ENCODE results near the gene BBIP1.
A peak's percentile ranks its signal among the peaks of the same experiment; 100 is the strongest.

BBIP1 gene, protein sequence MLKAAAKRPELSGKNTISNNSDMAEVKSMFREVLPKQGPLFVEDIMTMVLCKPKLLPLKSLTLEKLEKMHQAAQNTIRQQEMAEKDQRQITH

DNA sequence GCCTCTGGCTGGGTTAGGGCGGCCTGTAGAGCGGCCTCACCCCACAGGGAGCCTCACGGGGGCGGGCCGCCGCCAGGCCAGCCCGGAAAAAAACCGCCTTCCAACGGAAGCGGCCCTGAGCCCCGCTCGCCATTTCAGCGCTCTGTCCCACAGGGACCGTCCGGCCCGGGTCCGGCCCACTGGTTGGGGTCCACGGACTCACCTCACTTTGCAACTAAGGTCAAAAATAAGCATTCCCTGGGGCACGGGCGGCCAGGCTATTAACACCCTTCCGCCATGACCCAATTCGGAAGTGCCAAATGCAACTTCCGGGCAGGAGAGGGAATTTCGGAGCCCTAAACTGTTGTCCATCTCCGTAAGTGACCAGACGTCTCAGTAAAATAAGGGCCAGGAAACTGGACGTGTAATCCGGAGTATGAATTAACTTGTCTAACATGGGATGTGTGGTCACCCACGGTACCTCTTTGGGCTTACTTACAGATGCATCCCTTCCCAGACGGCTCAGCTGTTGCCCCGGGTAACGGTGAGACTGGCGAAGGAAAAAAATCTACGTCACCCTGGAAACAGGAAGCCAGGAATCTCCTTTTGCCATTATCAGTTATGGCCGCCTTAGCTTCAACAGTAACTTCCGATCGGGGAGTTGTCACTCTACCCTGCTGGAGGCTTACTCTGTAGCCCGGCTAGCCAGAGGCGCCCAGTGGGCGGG is at the start of gene BBIP1:
Gene BBIP1, minus strand, starts transcription at position 538 of the 706 bp plus-strand sequence. CDS start 1,023 bp downstream, outside the sequence.
- DNase-seq = peak; percentile 99

DNA sequence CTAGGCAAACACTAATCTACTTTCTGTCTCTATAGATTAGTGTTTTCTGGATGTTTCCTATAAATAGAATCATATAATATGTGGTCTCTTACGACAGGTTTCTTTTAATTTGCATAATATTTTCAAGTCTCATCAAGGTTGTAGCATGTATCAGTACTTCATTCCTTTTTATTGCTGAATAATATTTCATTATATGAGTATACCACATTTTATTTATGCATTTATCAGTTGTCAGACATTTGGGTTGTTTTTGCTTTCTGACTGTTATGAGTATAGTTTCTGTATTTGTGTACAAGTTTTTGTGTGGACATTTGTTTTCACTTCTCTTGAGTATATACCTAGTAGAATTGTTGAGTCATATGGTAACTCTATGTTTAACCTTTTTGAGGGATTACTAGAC is 48.7 kb upstream of the BBIP1 start:
- DNase-seq = no peak

DNA sequence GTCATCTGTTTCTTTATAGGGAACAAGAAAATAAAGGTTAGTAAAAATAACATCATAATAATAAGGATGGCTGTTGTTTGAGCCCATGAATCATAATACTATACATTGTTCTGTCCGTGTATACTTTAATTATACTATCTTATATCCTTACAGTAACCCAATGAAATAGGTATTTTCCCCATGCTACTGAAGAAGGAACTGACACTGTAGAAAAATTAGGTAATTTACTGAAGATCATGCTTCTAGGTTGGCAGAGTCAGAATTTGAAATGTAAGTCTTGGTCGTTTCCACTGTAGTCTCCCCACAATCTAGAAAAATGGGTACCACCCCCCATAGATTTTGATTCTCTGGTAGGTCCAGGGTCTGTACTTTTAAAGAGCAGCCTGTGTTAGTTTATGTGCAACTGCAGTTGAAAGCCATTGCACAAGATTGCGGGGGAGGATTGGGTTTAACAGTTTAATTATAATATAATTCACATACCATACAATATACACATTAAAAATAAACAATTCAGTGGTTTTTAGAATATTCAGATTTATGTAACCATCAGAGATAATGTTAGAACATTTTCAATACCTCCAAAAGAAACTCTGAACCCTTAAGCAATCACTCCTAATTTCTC is 48.1 kb upstream of the BBIP1 start:
- DNase-seq = no peak

DNA sequence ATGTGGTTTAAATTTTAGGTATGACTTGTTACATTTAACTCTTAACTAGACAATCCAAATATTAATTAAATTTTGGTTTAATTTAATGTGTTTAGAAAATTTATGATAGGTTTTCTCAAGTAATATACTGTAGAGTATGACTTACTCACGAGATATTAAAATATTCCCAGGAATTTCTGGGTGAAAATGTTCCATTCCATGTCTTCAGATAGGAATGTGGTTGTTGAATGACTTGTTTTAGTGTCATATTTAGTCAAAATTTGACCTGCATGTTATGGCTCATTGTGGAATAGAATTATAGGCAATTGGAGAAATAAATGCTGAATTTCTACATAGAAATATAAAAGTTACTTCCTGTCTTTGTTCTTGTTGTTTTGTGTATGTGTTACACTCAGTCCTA is 47.2 kb upstream of the BBIP1 start:
- no peak for DNase-seq

DNA sequence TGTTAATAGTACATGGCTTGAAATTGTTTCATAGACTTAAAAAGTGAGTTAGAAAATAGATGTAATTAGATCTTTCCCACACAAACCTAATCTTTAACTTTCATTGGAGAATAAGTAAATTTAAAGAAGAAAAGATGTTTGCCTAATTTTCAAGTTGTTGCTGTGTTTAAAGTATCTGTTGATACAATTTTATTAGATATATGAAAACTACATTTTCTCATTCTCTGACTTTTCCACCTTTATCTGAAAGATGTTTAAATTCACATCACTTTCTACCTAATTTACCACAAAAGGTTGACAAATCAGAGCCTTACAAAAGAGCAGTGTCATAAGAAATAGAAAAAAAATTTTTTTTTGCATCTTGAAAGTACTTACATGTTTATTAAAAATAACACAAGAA is 46.2 kb upstream of the BBIP1 start:
- DNase-seq = no peak

DNA sequence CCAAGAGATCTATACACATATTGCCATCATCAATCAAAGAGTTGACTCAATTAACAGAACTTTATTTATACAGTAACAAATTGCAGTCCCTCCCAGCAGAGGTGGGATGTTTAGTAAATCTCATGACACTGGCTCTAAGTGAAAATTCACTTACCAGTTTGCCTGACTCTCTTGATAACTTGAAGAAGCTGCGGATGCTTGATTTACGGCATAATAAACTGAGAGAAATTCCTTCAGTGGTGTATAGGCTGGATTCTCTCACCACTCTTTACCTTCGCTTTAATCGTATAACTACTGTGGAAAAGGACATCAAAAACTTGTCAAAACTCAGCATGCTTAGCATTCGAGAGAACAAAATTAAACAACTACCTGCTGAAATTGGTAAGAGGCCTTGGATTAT is 45.7 kb upstream of the BBIP1 start:
- no peak for DNase-seq

DNA sequence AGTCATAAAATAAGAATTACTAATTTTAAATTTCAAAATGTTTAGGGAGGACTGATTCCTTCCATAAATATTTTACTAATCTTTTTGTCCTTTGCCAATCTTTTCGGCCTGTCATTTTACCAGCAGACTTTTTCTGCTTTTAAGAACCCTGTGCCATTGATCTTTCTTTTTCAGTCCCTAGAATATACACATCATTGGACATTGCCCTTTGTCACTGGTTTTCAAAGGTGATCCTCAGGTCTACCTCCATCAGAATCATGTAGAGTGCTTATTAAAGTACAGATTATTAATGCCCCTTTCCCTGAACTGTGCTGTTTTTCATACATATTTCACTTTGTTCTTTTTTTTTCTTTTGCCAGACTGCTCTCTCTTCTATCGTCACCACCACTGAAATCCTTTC is 44.2 kb upstream of the BBIP1 start:
- DNase-seq = no peak

DNA sequence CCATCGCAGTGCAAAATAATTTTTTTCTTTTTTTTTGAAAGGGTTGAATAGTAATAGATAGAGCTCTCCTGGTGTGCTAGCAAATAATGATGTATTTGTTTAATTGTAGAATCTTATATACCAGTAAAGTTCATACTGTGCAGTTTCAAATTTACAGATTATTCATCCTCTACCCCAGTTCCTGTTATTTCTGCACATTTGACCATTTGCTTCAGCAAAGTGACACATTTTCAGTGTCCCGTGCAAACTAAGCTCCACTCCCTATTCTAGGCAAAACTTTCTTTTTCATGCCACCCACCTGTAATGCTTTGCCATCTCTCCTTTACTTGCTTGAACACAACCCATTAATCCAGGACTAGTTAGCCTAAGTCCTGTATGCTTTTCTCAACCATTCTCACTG is 43.5 kb upstream of the BBIP1 start:
- DNase-seq = no peak

DNA sequence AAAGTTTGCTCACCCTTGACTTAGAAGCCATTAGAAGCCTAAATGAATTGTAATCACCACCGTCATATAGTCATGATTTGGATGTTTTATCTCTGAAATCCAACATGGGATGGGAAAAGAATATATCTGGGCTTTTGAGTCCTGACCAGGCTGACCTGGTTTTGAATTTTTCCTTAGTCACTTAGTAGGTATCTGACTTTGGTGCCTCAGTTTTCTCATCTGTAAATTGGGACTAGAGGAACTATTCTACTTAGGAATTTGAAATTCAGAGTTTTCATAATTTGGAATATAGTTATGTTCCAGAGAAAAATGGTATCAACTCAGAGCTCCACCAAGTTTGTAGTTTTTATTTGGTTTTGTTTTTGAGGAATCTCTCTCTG is 41.3 kb upstream of the BBIP1 start:
- DNase-seq = no peak

DNA sequence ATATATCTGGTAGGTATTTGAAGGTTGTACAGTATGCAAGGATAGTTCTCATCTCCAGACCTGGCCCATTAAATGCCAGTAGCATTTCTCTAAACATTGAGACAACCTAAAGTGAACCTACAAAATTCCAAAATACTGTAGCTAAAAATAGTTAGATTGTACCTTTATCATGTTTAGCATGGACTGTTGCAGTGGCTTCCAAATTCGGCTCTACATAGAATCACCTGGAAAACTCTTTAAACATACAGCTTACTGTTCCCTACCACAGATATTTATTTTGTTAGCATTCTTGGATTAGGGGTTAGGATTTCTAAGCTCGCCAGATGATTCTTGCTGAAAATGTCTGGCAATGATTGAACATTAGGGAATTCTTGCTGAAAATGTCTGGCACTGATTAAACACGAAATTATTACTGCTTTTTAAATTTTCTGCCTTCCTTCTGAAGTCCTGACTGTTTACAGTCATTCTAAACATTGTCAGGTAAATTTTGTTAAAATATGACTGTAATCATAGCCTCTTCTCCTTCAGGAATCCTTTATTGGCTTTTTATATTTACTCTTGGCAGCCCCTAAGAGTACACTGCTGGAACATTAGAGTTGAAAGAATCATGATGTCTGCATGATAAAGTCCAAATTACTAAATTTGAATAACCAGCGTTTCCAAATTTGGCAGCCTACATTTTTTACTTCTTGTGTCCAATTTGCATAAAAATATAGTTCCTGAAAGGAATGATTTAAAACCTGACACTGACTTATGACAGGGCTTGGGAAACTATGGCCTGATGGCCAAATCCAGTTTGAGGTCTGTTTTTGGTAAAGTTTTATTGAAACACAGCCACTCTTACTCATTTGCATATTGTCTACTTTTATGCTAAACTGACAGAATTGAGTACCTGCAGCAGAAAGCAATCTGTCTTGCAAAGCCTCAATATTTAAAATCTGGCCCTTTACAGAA is 40.7 kb upstream of the BBIP1 start:
- peak; percentile 17 for DNase-seq

DNA sequence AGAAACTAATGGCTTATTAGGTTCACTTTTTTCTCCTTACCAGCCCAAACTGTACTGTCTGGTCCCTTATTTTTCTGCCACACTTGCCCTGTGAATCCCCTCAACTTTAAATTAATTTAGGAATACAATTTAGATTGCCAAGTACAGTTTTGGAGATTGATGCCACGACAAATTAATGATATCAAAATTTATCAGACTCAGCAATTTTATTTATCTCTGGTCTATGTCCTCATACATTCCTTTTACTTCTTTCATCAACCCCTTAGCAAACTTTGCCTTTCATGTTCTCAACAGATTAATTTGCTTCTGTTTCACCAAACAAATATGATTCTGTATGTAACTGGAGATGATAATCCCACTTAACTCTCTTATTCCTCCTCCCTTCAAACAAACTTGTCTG is 38.6 kb upstream of the BBIP1 start:
- no peak for DNase-seq

DNA sequence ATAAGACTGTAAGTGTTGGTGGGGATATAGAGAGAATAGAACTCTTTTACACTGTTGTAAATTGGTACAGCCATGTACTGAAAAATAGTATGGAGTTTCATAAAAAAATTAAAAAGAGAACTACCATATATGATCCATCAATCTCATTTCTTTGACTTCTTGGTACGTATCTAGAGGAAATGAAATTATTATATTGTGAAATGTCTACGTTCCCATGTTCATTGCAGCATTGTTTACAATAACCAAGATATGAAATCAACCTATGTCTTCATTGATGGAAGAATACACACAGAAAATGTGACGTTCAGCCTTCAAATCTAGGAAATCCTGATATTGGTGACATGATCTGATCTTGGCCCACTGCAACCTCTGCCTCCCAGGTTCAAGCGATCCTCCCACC is 32.4 kb upstream of the BBIP1 start:
- no peak for DNase-seq

DNA sequence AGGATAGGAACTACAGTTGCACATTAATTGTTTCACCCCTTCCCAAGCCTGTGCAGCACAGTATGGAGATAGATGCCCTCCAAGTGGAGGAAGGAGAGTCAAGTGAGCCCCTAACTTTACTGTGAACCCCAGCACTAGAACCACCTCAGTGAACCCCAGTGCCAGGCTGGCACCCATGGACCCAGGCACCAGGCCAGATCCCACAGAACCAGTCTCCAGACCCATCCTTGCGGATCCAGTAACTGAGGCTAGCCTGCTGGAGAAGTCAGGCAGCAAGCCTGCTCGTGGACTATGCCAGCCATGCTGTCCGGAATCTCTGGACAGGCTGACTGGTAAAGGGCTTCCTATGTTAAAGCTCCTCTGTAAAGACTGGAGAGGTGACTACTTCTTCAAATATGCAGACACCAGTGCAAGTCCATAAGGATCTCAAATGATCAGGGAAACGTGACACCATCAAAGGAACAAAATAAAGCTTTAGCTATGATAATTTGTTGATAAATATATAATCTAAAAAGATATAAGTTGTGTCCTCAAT is 28.1 kb upstream of the BBIP1 start:
- DNase-seq = no peak

DNA sequence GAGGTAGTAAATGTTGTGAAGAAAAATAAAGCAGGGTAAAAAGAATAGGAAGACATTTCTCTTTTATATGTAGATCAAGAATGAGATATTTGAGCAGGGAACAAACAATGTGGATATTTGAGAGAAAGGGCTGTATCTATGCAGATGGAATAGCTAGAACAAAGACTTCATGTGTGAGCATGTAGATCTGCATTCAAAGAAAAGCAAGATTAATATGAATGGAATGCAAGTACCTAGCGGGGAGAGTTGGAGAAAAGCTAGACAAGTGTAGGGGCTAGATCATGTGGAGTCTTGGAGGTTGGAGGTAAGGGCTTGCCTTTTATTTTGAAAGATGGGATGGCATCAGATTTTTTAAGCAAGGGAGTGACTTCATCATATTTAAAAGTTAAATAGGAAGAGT is 27.5 kb upstream of the BBIP1 start:
- no peak for DNase-seq

DNA sequence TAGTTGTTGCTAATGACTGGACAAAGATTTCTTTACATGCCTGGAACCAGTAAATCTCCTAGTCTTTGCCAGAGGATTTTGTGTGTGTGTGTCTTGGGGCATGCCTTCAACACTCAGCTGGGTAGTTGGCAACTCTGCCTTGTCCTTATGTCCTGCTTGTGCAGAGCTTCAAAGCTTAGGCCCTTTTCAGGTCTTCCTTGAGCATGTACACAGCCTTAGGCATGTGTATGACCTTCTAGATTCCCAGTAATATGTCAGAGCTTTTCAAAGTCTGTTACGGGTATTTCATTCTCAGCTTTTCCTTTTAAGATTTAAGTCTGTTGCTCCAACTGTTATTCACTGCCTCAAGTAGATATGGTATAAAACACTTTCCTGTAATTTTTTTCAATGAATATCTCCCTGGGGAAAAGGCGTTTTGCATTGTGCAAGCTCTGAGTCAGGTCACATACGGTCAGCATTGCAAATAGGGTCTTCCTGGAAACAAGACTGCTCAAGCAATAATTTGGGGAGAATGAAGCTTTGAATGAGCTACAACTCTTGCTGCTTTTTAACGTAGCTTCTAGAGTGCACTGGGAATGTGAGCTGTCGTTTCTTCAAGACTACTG is 25.9 kb upstream of the BBIP1 start:
- no peak for DNase-seq

DNA sequence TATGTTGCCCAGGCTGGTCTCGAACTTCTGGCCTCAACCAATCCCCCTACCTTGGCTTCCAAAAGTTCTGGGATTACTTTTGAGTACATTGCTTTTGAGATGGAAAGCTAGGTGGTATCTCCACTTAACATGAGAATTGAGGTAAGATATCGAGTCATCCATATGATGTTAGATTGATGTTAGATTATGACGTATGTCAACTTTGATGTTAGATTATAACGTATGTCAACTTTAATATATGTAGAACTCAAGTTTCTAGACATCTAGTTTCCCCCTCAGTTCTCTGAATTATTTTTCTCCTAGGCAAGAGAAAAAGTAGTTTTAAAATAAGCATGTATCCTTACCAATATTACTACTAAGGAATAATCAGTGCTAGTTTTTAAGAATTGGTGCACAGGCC is 20.4 kb upstream of the BBIP1 start:
- no peak for DNase-seq

DNA sequence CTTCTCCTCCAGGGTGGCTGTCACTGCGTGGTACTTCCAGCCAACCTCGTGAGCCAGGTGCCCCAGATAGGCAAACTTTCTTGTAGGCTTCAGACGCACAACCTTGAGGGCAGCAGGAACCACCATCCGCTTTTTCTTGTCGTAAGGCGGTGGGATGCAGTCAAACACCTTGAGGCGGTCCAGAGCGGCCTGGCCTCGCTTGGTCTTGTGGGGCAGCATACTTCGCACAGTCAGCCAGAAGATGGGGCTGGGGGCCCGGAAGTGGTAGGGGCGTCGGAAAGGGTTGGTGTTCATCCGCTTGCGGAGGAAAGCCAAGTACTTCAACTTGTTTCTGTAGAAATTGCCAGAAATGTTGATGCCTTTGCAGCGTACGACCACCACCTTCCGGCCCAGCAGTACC is 17.8 kb upstream of the BBIP1 start:
- no peak for DNase-seq

DNA sequence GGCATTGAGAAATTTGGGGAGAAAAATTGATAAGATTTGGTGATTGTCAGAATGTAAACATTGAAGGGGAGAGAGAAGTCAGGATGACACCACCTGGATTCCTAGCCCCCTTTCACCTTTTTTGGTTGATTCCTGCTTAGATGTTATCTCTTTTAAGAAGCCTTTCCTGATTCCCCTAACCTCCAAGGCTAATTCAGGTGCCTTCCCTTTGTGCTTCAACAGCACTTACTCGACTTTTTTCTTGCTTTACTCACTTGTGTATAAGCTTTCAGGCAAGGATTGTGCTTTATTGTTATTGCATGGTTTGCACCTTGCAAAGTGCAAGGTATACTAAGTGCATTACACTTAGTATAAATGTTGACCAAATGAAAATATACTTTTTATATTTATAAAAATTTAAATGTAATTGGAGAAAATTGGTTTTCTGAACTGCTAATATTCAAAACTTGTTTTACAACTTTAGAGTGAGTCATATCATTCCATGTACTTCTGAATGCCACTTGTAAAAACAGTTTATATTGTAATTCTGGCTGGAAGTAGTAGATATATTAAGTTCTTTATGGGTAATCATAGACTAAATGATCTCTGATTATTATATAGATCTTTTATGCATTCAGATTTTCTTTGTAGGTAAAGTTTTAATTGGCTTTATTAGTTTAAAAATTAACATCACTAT is 13.7 kb upstream of the BBIP1 start:
- no peak for DNase-seq

DNA sequence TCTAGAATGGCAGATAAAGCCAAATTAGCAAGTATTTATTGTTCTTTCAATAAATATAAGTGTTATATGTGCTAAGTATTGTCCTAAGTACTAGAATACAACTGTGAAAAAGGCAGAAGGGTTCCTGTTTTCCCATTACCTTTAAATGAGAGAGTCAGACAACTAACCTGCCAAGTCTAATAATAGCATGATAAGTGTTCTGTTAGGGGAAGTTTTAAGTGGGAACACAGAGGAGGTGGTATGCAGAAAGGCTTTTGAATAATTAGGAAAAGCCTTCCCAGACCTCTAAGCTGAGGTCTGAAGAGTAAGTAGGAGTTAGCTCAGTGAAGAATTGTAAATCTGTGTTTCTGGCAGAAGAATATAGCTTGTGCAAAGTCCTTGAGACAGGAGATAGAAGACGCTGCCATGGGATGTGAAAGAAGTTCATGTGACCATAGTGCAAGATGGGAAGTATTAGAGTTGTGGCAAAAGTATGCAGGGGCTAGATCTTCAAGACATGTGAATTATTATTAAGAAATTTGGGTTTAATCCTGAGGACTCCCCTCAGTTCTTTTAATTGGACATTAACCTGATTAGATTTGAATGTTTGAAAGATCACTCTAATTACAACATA is 12.9 kb upstream of the BBIP1 start:
- no peak for DNase-seq

DNA sequence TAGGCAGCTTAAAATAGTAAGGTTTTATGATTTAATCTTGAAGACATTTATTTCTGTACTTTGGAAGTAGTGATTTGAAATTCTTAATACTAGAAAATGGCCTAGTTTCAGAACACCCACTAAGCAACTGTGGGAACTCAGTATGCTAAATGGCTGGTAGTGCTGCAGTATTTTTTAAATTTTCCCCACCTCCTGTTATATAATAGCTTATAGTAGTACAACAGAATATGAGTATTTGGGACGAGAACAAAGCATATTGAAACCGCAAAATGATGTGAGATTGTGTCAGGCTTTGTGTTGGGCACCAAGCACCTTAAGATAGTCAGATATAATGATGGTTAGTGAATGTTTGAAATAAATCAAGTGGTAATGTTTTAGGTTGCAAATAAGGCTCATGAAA is 8.5 kb upstream of the BBIP1 start:
- DNase-seq = no peak

DNA sequence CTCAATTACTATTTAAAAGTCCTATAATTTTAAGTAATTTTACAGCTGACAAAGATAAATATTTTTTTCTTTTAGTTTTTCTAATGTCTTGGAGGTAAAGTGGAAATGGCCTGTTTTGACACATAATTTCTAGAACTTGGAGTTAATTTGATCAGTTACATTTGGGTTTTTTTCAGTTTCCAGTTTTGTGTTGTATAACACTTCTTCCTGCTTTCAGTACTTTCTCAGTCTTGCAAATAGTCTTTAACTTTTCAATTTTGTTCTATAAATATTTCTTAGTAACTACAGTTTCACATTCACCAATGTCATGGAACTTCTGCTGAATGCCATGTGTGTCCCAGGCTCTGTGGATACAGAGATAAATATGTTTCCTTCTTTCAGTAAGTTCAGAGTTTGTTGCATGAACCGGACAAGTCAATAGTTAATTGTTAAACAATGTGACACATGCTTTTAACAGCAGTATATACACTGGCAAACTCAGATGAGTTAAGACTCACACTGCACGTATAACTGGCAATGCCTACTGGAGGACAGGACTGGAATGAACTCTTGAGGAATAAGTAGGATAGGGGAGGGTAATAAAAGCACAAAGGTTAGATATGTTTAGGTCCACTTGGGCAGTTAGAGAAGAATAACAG is 5.0 kb upstream of the BBIP1 start:
- DNase-seq = no peak
